ENCODE results near the gene PCSK6.
A peak's percentile ranks its signal among the peaks of the same experiment; 100 is the strongest.

Gene PCSK6

DNA sequence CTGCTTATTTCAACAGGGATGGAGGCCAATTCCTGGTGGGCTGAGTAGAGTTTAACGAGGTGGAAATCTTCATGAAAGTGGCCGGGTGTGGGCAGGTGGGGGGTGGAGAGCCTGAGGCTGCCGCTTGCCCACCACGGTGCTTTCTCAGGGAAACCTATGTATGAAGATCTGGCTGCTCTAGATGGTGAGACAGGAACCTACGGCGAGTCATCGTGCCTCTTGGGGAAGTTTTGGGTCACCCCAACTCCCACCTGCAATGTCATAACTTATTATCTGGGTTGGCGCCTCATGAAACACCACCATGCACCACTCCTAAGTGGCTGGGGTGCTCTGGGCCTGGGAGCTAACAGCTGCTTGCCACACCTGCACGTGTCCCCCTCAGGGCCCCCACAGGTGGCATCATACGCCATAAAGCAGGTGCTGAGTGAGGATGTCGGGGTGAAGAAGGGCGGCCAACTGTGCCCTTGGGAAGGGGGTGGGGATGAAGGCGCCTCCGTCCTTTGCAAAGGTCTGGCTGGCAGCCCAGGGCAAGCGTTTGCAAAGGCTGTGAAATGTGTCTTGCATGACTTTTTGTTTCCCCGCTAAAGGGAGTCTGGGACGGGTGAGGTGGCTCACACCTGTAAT is 166.5 kb downstream of the PCSK6 start:
- DNase-seq = no peak

DNA sequence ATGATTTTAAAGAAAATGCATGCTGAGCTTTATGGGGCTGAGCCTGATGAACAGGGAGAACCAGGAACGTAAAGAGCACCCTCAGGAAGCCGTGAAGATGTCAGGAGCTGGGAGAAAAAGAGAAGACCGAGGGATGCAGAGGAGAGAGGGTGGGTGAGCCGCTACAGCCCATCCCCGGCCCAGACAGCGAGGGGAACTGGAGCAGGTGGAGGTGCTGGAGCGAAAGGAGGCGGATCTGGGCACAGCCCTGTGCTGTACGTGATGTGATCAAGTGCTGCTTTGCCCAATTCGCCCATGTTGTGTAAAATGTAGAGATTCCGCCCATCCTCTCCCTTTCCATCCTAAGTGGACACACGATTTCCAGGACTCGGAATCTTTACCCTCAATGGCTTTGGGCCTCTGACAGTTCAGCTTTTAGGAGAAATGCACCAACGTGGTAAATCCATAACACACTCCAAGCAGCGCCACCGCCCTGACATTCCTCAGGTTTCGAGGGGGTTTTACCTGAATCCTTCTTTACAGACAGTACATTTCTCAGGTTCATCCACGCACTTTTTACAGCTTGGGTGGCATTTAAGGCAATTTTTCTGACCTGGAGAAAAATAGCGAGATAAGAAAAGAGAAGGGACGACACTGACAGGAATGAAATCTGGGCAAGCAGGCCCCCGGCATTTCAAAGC is 167.4 kb downstream of the PCSK6 start:
- no peak for DNase-seq

DNA sequence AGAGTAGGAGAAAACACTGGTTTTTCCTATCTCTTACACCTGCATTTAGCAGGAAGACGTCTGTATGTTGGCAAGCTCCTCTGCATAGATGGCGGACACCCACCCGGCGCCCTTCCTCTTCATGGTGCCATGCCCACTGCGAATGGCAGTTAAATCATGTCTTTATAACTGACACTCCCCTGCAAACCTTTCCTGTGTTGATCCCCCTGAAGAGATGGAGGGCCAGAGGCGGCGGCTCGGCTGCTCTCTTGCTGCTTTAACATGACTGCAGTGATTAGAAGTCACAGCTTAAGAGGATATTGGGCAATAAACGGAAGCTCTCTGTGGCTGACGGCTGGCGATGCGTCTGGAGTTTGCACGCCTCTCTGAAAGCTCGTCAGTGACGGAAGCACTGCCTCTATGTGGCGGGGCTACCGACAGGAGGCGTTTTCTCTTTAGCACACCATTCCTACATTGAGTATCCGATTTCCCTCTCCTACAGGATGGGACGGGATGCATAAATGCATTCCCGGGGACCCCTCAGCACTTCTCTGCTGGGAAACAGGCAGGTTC is 168.9 kb downstream of the PCSK6 start:
- peak; percentile 16 to 31 for DNase-seq

DNA sequence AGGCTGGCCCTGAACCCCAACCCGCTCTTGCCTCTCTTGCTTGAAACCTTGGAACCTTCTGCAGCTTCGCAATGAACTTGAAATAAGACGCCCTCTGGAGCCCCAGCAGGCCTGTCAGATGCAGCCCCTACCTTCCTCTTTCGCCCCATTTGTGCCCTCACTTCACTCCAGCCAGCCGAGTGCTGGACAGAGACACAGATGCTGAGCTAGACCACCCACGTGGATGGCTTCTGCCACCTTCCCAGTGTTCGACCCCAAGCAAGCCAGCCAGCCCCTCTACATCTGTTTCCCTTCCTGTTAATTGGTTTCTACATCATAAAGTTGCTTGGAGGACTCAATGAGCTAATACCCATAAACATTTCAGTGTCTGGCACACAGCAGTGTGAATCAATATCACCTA is 170.7 kb downstream of the PCSK6 start:
- DNase-seq = no peak

DNA sequence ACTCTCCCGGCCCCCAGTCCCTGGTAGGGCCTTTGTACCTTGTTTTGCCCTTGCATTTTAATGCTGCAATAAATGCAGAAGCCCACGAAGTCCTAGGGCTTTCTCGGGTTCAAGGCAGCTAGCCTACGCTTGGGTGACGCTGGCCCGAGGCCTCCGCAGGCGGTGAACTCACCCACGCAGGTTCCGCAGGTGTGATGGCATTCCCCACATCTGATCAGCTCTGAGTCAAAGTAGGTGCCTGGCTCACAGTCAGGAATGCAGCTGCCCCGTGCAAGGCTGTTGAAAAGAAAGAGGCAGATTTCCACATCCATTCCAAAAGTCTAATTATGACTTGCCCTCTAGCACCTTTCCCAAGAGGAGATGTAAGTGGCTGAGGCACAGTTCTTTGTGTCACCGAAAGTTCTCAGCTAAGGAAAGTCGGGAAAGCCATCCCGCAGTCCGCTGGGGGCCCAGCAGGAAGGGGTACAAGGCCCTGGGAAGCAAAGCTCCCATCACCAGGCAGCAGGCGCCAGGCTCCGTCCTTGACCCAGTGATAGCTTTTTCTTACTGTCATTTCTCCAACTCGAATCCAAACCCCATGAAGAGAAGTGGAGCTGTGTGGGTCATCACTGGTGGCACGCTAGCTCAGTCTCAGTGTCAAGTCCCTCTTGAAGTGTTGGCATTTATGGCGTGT is 171.2 kb downstream of the PCSK6 start:
- no peak for DNase-seq

DNA sequence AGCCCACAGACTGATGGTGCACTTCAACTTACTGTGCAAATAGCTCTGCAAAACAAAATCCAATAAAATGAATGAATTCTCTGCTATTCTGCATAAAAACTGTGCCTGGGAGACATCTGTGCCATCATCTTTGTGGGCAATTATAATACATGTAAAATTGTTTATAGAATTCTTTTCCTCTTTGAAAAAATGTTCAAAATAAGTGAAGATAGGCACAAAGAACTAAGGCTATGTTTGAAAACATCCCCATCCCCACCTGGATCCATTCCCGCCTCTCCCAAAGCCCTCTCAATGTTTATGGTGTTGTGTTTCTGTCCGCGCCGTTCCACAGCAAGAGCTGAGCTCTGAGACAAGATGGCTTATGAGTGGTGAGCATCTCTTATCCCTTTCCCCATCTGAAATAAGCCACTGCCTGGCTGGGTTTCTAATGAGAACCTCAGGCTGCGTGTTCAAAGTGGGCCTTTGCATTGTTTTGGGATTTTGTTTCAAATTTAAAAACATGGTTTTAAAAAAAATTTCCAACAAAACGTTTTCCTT is 172.1 kb downstream of the PCSK6 start:
- DNase-seq = no peak

DNA sequence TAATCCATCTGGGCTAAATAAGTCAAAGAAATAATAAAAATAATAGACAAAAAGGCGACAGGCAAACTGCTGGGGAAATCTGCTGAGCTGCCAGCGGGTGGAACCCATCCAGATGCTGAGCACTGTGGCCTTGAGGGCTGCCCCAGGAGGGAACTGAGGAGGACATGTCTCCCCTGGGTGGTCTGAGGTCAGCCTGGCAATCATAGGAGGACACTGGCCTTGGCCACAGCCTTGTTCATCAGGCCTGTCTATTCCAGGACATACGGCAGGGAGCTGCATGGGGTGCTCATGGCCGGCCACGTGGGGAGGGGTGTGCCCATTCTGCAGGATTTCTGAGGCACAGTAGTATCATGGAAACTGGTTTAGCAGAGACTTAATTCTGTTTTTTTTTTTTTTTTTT is 173.0 kb downstream of the PCSK6 start:
- no peak for DNase-seq

DNA sequence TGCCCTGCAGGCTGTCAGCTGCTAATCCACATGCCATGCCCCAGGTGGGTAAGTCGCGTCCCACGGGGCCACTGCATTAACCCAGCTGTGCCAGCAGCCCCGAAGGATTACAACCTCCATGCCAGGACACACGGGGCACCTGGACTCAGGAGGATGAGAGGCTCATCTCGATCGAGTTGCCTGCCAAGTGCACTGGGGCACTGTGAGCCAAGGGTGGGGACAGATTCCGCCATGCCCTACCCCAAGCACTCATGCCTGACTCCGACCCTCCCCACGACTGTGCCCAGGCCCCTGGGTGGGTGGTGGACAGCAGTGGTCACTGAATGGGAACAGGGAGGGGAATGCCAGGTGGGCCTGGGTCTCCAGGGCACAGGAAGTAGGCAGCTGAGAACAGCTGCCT is 173.8 kb downstream of the PCSK6 start:
- no peak for DNase-seq

DNA sequence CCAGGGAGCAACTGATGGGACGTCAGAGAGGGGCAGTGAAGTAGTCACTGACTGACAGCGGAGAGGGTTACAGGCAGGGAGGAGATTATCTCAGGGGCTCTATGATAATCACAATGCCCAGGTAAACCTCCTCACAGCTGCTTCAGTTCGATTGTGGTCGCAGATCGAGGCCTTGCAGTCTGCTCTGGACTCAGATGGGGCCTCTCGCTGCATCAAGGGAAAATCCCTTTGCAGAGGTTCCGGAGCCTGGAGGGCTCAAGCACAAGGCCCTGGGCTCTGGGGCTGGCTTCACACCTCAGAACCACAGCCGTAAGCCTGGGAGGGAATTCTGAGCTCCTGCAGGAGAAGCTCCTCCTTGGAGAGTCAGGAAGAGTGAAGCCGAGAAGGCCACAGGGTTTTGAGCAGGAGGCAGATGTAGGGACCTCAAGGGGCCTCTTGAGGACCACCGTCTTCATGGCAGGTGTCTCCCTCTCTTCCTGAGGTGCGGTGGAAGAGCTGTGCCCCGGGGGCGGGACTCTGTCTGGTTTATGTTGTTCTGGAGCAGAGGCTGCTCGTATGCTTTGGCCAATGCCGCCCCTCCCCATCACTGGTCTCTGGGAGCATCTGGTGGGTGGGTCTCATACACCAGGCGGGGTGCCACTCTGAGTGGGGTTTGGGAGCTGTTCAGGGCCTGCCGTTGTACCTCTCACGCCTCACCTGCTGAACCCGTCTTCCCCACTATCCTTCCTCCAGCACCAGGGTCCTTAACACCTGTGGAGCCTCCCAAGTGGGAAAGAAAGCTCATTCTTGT is 175.0 kb downstream of the PCSK6 start:
- no peak for DNase-seq

DNA sequence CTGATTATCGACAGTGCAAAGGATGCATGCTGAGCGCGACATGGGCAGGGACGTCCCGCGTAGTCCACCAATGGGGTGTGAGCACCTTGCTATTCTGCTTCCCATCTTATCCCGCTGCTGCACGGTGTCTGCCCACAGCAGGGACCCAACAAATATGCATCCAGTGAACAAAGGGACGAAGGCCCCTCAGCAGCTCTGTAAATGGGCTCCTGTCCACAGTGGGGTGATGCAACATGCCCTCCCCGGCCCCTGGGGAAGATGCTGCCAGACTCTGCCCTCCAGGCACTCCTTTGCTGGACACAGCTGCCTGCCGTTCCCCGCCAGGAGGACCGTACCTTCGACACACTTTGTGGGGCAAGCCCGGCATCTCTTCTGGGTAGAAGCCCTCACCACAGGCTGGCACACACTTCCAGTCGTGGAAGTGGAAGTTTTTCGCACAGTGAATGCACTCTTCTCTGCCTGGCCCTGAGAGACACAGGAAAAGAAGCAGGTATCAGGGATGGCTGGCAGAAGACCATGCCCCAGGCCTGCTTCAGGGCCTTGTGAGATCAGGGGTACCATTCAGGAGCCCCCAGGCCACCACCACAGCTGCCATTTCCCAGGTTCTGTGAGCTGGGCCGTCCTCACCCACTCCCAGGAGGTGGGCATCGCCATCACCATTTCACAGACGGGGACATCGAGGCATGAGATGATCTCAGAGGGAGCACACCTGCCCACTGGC is 176.3 kb downstream of the PCSK6 start:
- DNase-seq = no peak

DNA sequence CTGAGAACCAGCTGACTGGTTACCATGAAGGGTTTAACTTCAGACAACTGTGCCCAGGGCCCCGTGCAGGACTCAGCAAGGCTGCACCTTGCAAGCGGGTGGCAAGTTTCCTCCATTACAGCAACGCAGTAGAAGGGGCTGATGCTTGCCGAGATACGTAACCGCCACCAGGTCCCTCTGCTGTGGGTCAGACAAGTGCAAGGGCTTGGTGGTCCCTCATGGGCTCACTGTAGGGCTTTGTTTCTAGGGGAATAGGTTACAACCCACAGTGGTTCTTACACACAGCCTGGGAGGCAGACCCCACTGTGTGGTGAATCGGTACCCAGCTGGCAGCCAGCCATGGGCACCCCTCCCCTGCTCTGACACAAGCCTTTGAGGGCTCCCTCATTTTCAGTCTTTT is 179.0 kb downstream of the PCSK6 start:
- DNase-seq = no peak

DNA sequence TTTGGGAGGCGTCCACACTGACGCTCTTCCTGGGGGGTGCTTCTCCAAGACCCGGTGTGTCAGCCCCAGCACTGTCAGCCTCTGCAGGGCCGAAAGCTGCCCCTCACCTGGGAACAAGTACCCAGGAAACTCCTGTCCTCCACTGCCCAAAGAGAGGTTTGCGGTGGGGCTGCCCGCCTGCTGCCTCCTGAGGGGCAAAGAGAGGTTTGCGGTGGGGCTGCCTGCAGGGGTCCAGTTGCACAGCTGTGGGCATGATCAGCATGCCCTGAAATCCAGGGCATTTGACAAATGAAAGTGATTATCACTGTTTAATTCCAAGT is 179.4 kb downstream of the PCSK6 start:
- no peak for DNase-seq

DNA sequence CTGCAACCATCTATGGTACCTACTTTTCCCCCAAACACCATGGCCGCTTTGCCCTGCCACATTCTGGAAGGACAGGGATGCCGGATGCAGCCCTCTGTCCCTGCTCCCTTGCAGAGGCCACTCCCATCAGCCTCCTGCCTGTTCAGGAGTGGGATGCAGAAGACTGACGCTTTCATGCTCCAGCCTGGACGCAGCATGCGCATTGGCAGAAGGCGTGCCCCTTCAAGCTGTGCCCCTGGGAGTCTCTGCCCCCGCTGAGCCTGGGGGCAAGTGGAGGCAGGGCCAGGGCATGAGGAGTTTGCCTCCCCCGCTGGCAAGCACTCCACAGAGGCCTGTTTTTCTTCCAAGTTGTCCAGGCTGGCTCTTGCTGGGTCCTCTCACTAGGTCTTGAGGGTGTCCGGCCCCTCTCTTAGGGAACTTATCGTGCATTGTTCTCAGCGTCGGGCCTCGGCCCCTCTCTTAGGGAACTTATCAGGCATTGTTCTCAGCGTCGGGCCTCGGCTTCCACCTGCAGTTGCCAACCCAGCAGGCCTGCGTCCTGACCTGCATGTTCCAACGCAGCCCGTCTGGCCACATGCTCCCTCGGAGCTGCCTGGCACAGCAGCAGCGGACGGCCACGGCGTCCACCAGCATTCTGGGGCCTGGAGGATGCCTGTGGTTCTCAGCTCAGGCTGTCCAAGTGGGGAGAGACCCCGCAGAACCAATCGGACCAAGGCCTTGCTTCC is 179.9 kb downstream of the PCSK6 start:
- DNase-seq = no peak

DNA sequence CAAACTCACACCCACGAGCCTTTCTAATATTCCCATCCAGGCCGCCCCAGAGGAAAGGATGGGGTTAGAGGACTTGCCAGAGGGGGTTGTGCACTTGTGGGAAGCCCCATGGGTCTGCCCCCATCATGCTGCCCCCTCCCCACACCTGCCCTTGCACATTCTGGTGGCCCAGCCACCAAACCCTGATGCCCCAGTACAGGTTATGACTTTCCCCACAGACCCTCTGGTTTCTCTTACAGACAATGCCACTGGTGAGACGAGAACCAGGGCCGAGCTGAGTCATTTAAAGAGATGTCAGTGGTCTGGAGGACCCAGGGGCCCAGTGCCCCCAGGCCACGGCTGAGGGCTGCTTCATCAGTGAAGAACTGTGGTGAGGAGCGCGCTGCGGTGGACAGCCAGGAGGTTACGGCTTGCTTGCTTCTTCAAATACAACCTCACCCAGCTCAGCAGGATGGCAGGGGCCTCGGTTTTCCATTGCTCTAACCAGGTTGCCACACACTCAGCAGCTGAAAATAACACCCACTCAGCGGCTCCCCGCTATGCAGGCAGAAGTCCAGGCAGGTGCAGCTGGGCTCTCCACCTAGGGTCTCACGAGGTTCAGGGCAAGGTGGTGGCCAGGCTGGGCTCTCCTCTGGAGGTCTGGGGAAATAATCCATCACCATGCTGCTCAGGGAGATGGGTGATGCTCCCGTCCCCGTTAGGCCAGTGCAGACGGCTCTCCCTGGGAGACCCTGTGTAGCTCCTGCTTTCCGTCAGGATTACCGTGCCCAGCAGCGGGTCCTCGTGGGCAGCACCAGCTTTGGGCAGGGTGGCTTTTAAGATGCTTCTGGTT is 180.7 kb downstream of the PCSK6 start:
- DNase-seq = no peak

DNA sequence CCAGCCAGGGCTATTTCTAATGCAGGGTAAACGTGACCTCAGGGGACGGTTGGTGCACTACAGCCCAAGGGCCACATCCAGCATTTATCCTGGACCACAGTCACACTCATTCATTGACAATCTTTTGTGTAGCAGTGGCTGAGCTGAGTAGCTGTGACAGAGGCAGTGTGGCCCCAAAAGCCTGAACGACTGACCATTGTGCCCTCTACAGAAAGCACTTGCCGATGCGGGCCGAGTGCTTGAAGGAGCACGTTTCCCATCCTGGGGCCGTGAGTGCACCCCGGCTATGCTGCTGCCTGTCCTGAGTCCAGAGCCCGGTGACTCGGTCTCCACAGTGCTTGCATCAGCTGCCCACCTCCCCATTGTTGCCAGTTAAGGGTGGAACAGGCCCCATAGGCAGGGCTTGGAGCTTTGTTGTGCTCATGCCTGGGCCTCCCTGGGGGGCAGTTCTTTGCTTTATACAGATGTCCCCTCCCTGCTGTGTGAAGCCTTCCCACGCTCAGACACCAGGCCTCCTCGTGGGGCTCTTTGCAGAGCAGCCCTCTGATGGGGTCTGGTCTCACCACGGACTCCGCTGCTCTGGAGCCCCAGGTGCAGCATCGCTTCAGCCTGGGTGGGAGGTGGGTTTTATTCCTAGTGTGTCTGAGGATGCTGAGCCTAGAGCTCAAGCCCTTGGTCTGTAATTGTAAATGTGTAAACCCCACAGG is 181.5 kb downstream of the PCSK6 start:
- no peak for DNase-seq

DNA sequence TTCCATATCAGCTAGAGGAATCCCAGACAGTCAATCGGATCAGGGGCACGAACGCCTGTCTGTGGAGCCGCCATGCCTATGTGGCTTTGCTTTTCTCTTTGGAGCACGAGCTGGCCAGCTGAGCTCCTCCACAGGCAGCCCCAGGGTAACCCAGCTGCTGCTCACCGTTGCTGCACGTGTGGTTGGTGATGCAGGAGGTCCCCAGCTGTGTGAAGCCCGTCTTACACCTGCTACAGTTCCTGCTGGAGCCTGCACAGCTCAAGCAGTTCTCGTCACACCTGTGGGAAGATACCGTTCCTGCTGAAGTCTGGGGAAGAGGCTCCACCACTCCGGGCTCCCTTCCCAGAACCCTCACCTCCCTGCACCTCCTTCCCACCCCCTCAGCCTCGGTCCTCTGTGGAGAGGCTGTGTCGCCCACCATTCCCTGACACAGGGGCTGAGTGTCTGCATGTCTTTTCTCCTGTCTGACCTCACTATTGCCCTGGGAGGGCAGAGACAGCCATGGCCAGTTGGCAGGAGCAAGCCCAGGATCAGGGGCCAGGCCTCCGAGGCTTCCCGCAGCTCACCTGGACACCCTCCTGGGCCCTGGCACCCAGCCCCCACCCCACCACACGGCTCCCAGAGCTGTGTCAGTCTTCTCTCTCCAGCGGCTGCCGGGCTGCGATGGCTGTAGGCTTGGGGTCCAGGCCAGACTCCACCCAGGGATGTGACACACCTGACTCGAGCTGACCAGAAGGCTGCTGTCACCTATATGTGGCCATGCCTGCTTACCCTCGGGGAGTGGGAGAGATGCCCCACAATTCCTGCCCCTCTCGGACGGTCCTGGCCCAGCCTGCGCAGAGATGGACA is 182.2 kb downstream of the PCSK6 start:
- DNase-seq = no peak

DNA sequence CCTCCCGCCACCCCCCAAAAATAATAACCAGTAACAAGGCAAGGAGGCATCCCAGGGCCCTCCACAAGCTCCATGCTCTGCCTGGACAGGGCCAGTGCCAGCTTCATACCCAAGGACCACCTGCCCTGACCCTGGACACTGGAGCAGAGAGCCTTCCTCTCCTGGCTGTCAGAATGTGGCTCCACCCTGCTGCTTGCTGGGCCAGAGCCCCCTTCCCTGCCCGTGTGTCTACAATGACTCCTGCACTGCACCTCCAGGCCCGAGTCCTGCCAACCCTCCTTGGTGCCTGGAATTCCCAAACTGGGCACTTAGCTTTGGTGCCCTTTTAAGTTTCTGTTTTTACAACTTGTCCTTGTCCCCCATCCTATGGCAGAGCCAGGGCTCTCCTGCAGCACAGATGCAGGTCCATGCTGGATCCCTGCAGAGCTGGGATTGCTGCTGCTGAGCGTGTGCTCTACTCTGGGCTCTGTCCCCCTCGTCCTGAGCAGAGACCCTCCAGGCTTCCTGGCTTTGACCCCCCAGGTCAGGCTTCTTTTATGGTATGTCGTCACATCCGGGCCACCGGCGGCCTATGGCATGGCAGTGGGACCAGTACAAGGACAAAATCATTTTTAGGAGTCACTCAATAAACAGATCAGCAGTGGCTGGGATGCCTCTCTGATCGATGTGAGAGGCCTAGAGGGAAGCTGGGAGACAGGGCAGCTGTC is 183.0 kb downstream of the PCSK6 start:
- DNase-seq = no peak

DNA sequence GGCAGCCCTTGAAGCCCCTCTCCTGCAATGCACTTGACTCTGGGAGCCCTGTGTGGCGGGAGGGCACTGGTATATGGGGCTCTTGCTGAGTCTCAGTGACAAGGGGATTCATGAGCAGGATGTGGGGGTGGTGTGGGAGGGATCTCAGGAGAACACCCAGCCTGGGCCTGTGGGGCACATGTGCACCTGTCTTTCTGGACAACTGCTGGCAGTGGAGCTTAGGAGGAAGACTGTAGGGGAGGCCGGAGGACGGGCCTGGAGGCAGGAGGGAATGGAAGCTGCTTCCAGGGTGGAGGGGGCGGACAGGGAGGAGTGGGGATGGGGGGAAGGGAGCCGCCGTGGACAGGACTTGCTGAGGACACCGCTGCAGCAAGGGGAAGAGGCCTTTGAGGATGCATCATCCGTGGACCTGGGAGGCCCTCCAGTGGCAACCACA is 183.7 kb downstream of the PCSK6 start:
- DNase-seq = no peak

Data from activated CD4-positive, alpha-beta T cell treated with anti-CD3 and anti-CD28 coated beads for 4 hours (primary cell).